B cell (primary cell): Measurements from ENCODE around the gene FHIP2A. TPM values are rescaled to one million over a fixed set of nuclear protein-coding genes. Genes with fewer than 3 reads are reported as not detected.

Source experiments
- ATAC-seq: fragments of 200-7000 bp; cut with Tn5 transposase; one replicate; pipeline ENCODE4 v1.10.0; 2021; ENCODE audit warnings: low read depth, mild to moderate bottlenecking, moderate number of reproducible peaks, moderate library complexity
- CTCF ChIA-PET: fragments of 350-600 bp; sonication (Branson Sonifier 250); formaldehyde crosslinking; loops from one replicate; lab custom pipeline; 2021; ENCODE audit warnings: antibody characterized with exemption, inconsistent platforms; lab: Charles Lee
- POLR2A ChIA-PET: fragments of 350-600 bp; sonication (Branson Sonifier 250); formaldehyde crosslinking; loops from one replicate; lab custom pipeline; 2021; ENCODE audit warnings: antibody characterized with exemption; lab: Charles Lee
- DNase-seq: peaks from one replicate; pipeline ENCODE4 v3.0.0; 2013
- H2AFZ ChIP-seq: 2 replicates; pipeline ENCODE4 v1.6.1; 2012; ENCODE audit warnings: mild to moderate bottlenecking, low read depth, low read length; ENCODE audit not compliant: insufficient read depth, poor library complexity, severe bottlenecking
- H3K27ac ChIP-seq, 2 donors: 1 replicate in 1 of 2; 2 replicates in 1 of 2; pipeline ENCODE4 v1.5.1; 2012 to 2013; ENCODE audit warnings: low read length in 2 of 2, mild to moderate bottlenecking in 2 of 2, moderate library complexity in 1 of 2
- H3K27me3 ChIP-seq, 4 experiments: fragments of 200-600 bp in 1 of 4; sonication (generic) in 1 of 4; replicated peaks in 1 of 4; 1 replicate in 2 of 4; 2 replicates in 2 of 4; pipeline versions ENCODE4 v1.6.1 to v1.7.0; 2013 to 2016; ENCODE audit warnings: low read length in 3 of 4, mild to moderate bottlenecking in 2 of 4, mixed read lengths in 1 of 4, moderate library complexity in 1 of 4; ENCODE audit not compliant: insufficient read depth in 4 of 4, control insufficient read depth in 3 of 4; ENCODE audit errors: control extremely low read depth in 1 of 4
- H3K36me3 ChIP-seq, 2 experiments: replicated peaks in 1 of 2; 1 replicate in 1 of 2; 2 replicates in 1 of 2; pipeline versions ENCODE4 v1.6.1 to v1.7.1; 2013; ENCODE audit warnings: low read length in 1 of 2; ENCODE audit not compliant: insufficient read depth in 2 of 2, control insufficient read depth in 1 of 2; ENCODE audit errors: control extremely low read depth in 1 of 2, extremely low read depth in 1 of 2
- H3K4me1 ChIP-seq, 2 donors: fragments of 200-600 bp in 1 of 2; sonication (generic) in 1 of 2; 1 replicate in 1 of 2; 2 replicates in 1 of 2; pipeline versions ENCODE4 v1.5.1 to v1.6.1; 2013 to 2017; ENCODE audit warnings: low read length in 2 of 2; ENCODE audit not compliant: control insufficient read depth in 2 of 2, insufficient read depth in 2 of 2
- H3K4me2 ChIP-seq: replicated peaks from 2 replicates; pipeline ENCODE3; 2012; ENCODE audit warnings: mild to moderate bottlenecking, low read depth, low read length; ENCODE audit not compliant: poor library complexity, severe bottlenecking
- H3K4me3 ChIP-seq, 5 experiments: fragments of 200-600 bp in 1 of 5; sonication (generic) in 1 of 5; 1 replicate in 3 of 5; 2 replicates in 2 of 5; pipeline versions ENCODE4 v1.5.1 to v1.7.0; 2011 to 2016; ENCODE audit warnings: low read length in 4 of 5, mild to moderate bottlenecking in 4 of 5, low read depth in 2 of 5, control low read depth in 1 of 5, moderate library complexity in 1 of 5; ENCODE audit not compliant: insufficient read depth in 1 of 5; ENCODE audit errors: control extremely low read depth in 1 of 5, extremely low read depth in 1 of 5
- H3K79me2 ChIP-seq: fragments of 200-600 bp; sonication (generic); one replicate; pipeline ENCODE4 v1.6.0; 2016; ENCODE audit warnings: low read length; ENCODE audit not compliant: control insufficient read depth, insufficient read depth
- H3K9ac ChIP-seq: fragments of 200-600 bp; sonication (generic); 2 replicates; pipeline ENCODE4 v1.6.1; 2017; ENCODE audit warnings: mild to moderate bottlenecking, low read length, moderate library complexity
- H3K9me3 ChIP-seq, 3 donors: one replicate each; pipeline versions ENCODE4 v1.6.1 to v1.7.1; 2013; ENCODE audit warnings: low read length in 2 of 3; ENCODE audit not compliant: control insufficient read depth in 2 of 3, insufficient read depth in 1 of 3; ENCODE audit errors: control extremely low read depth in 1 of 3
- H4K20me1 ChIP-seq: 2 replicates; pipeline ENCODE4 v1.6.0; 2012; ENCODE audit warnings: mild to moderate bottlenecking, low read length; ENCODE audit not compliant: insufficient read depth, control insufficient read depth, poor library complexity, severe bottlenecking
- H3K27ac Mint-ChIP-seq: one replicate; pipeline ENCODE4 v1.8.0; 2021; ENCODE audit warnings: mixed read lengths
- H3K27me3 Mint-ChIP-seq: one replicate; pipeline ENCODE4 v1.8.0; 2021; ENCODE audit warnings: mixed read lengths
- H3K4me1 Mint-ChIP-seq: one replicate; pipeline ENCODE4 v1.8.0; 2021; ENCODE audit warnings: mixed read lengths
- H3K4me3 Mint-ChIP-seq: one replicate; pipeline ENCODE4 v1.8.0; 2021; ENCODE audit warnings: mixed read lengths
- H3K9me3 Mint-ChIP-seq: one replicate; pipeline ENCODE4 v1.8.0; 2022; ENCODE audit warnings: mixed read lengths; ENCODE audit not compliant: insufficient read depth
- EZH2 ChIP-seq: IDR thresholded peaks from 2 replicates; pipeline ENCODE4 v1.6.1; 2012; ENCODE audit warnings: borderline replicate concordance, low read depth, mild to moderate bottlenecking, moderate library complexity, low read length; ENCODE audit not compliant: insufficient read depth, poor library complexity, severe bottlenecking
- WGBS: methylation state at CpG from one replicate; pipeline ENCODE4 v1.1.5; 2013; ENCODE audit warnings: missing lambda C conversion rate; ENCODE audit not compliant: insufficient coverage; 5-methylcytosine and 5-hydroxymethylcytosine counted together
- intact Hi-C: fragments of 100-400 bp; cut with micrococcal nuclease; formaldehyde crosslinking; loops from one replicate; pipeline ENCODE4 v1.10.0; 2022
- polyA plus RNA-seq: library from polyadenylated mRNA; depleted of rRNA; stranded (reverse); fragments of >200 nt; gene quantifications from 2 replicates; pipeline ENCODE4 v1.2.3, GENCODE V29; 2012
- total RNA-seq, 2 donors: library from RNA; stranded (reverse); fragments of 120-200 nt in 1 of 2; gene quantifications; 1 replicate in 1 of 2; 2 replicates in 1 of 2; pipeline versions ENCODE4 v1.2.3 to v1.2.4, GENCODE V29; 2013 to 2022
- TF ChIP-seq, protein P1 (sequence below): fragments of 200-600 bp; IDR thresholded peaks from one replicate; pipeline ENCODE4 v1.8.0; 2022; ENCODE audit warnings: antibody characterized with exemption, mild to moderate bottlenecking

The FHIP2A gene
- total and polyA plus RNA-seq, 2 donors (not counting 1 experiment from before 2014, with no cell fraction given): 4.9 to 18.2 TPM

DNA sequence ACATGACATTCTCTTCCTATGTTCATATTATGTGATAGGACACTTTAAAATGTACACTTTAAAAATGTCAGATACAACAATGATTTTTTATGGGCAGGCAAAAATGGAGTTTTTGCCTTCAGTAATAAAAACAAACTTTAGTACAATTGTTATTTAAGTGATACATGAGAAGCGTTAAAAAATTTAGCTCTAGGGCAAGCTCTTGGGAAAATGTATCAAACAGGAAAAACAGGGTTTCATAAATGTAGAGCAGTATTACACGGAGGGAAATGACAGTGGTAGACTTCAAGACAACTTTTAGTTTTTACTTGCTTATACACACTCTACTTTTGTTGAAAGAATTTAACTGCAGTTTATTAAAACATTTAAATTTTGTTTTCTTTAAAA is 1.5 kb downstream of the FHIP2A start:
- peak overlapping the region; percentile 75 for H3K4me2 ChIP-seq
- peak overlapping the region in 4 of 5 experiments; percentile 53 to 86 (median 76) for H3K4me3 ChIP-seq
- H3K4me3 Mint-ChIP-seq: peak overlapping the region; percentile 94
- H3K27me3 ChIP-seq: no peaks in the 10 kb centered on the region
- peaks cover 40% of the 10 kb centered on the region for H3K79me2 ChIP-seq
- H3K4me1 ChIP-seq: peaks cover 6 to 13% of the 10 kb centered on the region in 2 donors
- peaks cover 0 to under 1% of the 10 kb centered on the region in 2 experiments for H3K36me3 ChIP-seq
- ATAC-seq (no peak), DNase-seq (no peak)
- intact Hi-C loops: loop anchor here (10.0 kb wide), 2 partner anchors 298 to 648 kb away; partner anchors contain the start of genes CCDC186 and TDRD1
- H3K9me3 Mint-ChIP-seq: no peaks in the 10 kb centered on the region
- H3K27me3 Mint-ChIP-seq: no peaks in the 10 kb centered on the region
- H3K9me3 ChIP-seq: no peaks in the 10 kb centered on the region
- peak overlapping the region; percentile 66 for H3K9ac ChIP-seq
- H2AFZ ChIP-seq: peak overlapping the region; percentile 89
- no peak for TF ChIP-seq EZH2
- TF ChIP-seq, protein P1, sequence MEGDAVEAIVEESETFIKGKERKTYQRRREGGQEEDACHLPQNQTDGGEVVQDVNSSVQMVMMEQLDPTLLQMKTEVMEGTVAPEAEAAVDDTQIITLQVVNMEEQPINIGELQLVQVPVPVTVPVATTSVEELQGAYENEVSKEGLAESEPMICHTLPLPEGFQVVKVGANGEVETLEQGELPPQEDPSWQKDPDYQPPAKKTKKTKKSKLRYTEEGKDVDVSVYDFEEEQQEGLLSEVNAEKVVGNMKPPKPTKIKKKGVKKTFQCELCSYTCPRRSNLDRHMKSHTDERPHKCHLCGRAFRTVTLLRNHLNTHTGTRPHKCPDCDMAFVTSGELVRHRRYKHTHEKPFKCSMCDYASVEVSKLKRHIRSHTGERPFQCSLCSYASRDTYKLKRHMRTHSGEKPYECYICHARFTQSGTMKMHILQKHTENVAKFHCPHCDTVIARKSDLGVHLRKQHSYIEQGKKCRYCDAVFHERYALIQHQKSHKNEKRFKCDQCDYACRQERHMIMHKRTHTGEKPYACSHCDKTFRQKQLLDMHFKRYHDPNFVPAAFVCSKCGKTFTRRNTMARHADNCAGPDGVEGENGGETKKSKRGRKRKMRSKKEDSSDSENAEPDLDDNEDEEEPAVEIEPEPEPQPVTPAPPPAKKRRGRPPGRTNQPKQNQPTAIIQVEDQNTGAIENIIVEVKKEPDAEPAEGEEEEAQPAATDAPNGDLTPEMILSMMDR: no peak
- peak overlapping the region; percentile 47 for H3K27ac Mint-ChIP-seq
- peak overlapping the region; percentile 55 to 83 for H3K27ac ChIP-seq
- WGBS: no CpG with 5 or more reads among the region's 2 CpGs
- ChIA-PET CTCF (interaction anchor here (1.4 to 2.8 kb wide), 8 partner anchors 10 to 519 kb away, joined by 3 to 13 read pairs (median 6); partner anchors contain the start of gene TRUB1), POLR2A (interaction anchor here (2.0 kb wide), 1 partner anchor 325 kb away, joined by 7 read pairs; no protein-coding TSS in a partner anchor)
- no peaks in the 10 kb centered on the region for H4K20me1 ChIP-seq
- peaks cover 31% of the 10 kb centered on the region for H3K4me1 Mint-ChIP-seq

DNA sequence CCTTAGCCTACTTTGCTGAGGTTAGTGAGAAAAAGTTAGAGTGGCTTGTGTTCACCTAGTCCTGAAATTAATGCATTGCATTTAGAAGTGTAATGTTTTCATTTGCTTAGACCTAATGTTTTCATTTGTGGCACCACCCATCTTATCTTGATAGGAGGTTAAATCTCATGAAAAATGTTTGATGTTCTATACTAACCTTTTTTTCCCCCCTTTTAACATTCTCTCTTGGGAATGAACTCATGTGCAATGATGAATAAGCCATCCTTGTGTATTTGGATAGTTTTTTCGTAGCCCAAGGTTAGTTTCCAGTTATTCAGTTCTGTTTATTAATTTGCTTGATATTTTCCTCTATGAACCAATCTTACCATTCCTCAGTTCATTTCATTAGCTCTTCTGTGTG is 2.8 kb downstream of the FHIP2A start:
- ChIA-PET CTCF (interaction anchor here (0.8 kb wide), 1 partner anchor 9 kb away, joined by 3 read pairs; no protein-coding TSS in a partner anchor), POLR2A (no interaction called here)
- H3K79me2 ChIP-seq: peaks cover 50% of the 10 kb centered on the region
- Mint-ChIP-seq H3K27ac (no peak overlapping the region), H3K27me3 (no peaks in the 10 kb centered on the region), H3K4me1 (peaks cover 36% of the 10 kb centered on the region), H3K9me3 (no peaks in the 10 kb centered on the region), H3K4me3 (peak overlapping the region; percentile 32)
- intact Hi-C loops: loop anchor here (10.0 kb wide), 2 partner anchors 300 to 650 kb away; partner anchors contain the start of genes CCDC186 and TDRD1
- TF ChIP-seq, protein P1: no peak
- TF ChIP-seq EZH2: no peak
- no peaks in the 10 kb centered on the region for H4K20me1 ChIP-seq
- peaks cover 6 to 14% of the 10 kb centered on the region in 2 donors for H3K4me1 ChIP-seq
- no peaks in the 10 kb centered on the region for H3K27me3 ChIP-seq
- no peak overlapping the region for H2AFZ ChIP-seq
- no peak overlapping the region for H3K4me3 ChIP-seq
- H3K9me3 ChIP-seq: no peaks in the 10 kb centered on the region
- peaks cover 0 to 1% of the 10 kb centered on the region in 2 experiments for H3K36me3 ChIP-seq
- H3K9ac ChIP-seq: no peak overlapping the region
- ATAC-seq (no peak), DNase-seq (no peak)
- no CpG with 5 or more reads among the region's 1 CpG for WGBS
- no peak overlapping the region for H3K4me2 ChIP-seq
- H3K27ac ChIP-seq: no peak overlapping the region
